ENCODE results near the gene APOBEC3A.
"Not testable (repeated sequence)": the region's sequence is repeated elsewhere in the genome, so short reads cannot be mapped to it uniquely, and the experiment has no call there.

The APOBEC3A gene

DNA sequence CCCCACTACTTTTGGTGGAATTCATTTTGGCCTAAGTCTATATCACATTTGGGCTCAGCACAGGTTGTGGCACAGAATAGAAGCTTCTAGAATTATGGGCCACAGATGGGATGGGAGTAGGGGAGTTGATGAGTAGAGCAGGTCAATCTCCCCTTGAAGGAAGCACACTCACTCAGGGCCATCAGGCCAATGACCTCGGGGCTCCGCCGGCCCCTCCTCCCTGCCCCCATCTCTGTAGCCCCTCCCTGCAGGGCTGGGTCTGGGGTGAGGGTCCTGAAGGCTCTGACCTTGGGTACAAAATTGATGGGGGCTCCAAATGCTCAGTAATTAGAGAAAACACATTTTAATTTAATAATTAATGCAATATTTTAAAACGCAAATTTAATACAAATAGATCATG, 3.3 kb downstream of the APOBEC3A start:
- DNase-seq: not testable (repeated sequence)

DNA sequence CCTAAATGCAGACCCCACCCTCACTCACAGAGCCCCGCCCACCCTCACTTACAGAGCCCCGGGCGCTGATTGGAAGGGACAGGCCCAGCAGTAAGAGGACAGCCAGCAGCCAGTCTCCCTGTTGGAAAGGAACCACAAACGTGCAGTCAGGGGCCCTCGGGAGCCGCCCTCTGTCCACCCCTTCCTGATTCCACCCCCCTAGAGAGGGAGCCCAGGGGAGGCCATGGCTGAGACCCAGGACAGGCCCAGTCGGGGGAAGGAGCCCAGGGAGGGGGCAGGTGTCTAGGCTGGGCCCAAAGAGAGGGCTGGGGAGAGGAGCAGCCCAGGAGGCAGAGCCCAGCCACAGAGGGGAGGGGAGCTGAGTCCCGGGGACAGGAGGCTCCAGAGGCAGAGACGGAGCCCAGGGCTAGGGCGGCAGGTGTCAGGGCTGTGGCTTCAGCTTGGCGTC, 5.9 kb downstream of the APOBEC3A start:
- not testable (repeated sequence) for DNase-seq

DNA sequence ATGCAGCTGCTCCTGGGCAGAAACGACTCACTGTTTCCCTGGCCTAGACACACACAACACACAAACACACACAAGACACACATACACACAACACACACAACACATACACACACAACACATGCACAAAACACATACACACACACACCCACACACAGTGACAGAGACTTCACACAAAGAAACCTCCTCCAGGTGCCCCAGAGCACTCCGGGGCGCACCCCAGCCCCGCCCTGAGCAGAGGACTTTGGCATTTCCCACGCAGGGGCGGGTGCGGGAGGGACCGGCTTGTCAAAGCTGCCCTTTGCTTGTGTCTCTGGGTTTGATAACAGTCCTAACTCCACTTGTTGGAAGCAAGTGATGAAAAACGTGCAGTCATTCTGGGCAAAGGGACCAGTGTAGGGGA, 6.5 kb downstream of the APOBEC3A start:
- no peak for DNase-seq

DNA sequence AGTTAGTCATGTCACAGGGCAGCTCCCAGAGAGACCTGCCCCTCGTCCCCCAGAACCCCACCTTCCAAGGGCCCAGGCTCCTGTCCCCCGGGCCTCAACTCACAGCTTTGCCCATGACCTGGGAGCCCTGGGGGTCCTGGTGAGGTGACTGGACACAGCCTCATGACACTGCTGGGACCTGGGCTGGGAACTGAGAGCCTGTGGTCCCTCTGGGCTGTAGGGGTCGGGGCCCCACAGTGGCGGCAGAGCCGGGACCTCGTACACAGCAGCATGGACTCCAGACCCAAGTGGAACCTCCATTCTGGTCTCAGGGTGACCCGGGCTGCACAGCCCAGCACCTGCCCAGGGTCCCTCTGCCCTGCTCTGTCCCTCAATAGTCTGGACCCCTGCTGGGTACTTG, 6.9 kb downstream of the APOBEC3A start:
- DNase-seq: no peak

DNA sequence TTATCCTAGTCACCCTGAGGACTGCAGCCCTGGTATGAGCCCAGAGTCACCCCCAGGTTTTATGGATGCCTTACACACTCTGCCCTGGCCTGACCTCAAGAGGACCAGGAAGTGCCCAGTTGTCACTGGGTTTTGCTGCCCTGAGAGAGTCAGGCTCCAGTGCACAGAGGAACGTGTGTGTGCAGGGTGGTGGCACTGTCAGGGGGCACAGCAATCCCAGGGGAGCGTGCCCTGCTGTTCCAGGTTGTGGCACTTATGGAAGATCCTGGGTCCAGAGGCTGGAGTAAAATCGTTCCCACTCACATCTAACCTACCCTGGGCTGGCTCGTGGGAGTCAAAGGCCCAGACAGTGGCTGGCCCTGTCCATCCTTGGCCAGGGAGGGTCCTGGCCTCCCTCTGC, 7.6 kb downstream of the APOBEC3A start:
- no peak for DNase-seq

DNA sequence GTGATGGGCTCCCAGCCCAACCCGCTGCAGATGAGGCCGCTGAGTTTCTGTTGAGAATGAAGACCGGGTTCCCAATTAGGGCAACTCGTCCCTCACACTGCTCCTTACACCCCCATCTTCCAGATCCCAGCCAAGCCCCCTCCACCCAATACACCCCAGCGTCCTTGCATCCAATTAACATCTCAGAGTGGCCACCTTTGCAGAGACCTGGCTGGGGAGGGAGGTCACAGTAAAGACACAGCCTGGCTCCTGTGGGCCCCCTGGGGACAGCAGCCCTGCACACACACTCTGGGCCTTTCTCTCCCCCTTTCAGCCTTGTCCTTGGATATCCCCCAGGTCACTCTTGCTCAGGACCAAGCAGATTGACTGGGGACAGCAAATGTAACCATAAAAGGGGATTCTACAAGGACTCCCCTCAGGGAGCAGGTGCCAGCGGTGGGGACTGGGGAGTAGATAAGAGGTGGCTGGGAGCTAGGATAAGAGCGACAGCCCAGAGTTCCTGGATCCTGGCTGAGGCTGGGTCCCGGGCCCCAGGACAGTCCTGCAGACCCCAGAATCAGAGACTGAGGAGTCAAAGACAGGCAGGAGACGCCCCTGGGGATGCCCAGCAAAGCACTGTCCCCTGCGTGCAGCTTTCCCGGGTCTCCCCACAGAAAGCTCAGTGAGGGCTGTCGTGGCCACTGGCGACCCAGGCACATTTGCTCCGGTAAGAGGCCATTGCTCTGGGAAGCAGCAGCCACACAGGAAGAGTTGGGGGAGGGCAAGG, 8.4 kb downstream of the APOBEC3A start:
- no peak for DNase-seq

DNA sequence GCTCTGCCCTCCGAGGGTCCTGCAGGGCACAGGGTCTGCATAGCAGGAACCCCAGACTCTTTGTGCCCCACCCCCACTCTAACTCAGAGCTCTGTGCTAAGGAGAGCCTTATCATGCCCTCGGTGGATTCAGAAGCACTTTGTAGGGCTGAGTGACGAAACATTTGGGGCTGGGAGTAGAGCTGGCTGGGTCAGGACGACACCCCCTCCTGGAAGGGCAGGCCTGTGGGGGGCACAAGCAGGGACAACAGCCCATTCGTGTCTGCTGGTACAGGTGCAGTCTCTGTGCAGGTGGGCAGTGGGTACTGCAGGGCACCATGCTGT, 8.9 kb downstream of the APOBEC3A start:
- DNase-seq: no peak

DNA sequence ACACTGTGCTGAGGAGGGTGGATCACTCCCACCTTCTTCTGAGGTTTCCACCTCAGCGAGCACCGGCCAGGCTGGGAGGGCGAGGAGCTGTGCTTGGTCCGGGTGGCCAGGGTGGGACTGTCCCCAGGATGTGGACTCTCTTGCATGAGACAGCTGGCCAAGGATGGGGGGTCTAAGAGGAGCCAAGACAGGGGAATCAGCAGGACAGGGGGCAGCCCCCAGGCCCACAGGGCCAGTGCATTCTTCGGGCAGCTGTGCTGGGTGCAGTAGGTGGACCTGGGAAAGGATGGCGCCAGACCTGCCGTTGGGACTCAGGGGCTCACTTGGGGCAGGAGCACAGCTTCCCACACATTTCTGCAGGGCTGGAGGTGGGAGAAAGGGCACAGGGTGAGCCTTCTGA, 9.5 kb downstream of the APOBEC3A start:
- no peak for DNase-seq

DNA sequence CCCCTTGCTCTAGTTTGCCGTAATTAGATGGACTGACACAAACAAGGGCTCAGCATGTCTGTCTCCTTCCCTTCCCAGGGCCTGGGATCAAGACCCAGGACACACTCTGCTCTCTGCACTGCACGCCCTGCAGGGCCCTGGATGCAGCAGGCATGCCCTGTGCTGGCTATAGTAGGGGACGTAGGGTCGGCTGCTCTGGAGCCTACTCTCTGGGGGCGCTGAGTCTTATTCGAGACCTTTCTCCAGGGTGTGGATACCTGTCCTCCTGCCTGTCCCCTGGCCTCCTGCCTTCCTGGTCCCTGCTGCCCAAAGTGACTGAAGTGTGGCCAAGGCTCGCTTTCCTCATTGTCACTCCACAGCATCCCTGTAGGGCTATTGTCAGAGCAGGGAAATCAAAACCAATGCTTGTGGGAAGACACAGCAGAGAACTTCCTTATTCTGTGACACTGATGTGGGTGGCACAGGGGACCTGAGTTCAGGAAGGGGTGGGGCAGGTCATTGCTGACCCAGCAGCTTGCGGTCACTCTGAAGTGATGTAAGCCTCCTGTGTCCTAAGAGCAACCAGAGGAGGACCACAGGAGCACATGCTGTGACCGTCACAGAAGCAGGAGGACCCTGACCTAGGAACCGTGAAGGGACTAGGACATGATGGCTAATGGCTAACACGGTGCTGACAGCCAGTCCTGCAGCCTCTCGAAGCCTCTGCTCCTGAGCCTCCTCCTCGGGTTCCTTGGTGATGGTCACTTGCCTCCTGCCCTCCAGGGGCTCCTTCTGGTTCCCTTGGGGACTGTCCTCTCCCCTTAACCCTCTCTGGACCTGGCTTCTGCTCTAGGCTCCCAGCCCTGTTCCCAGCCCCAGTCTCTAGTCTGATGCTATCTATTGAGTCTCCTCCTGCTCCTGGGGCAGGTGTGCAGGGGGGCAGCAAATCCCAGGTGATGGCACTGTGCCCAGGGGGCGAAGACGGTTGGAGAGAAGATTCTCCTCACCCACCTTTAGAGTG, 10.3 kb downstream of the APOBEC3A start:
- DNase-seq: no peak

DNA sequence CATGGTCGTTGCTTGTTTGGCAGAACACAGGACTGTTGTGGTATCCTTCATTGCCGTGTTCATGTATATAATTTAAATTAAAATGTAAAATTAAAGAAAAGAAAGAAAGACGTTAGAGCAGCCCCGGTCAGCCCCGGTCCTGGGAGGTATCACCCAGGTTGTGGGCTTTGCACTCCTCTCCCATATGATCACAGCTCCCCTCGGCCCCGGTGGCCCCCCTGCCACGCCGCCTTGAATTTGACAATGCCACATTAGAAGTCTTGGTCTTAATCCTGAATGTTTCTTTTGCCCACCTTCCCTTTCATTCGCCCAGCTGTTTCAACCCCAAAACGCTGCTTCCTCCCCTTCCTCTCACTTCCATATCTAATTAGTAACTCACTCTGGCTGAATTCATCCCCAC, 11.4 kb downstream of the APOBEC3A start:
- no peak for DNase-seq

DNA sequence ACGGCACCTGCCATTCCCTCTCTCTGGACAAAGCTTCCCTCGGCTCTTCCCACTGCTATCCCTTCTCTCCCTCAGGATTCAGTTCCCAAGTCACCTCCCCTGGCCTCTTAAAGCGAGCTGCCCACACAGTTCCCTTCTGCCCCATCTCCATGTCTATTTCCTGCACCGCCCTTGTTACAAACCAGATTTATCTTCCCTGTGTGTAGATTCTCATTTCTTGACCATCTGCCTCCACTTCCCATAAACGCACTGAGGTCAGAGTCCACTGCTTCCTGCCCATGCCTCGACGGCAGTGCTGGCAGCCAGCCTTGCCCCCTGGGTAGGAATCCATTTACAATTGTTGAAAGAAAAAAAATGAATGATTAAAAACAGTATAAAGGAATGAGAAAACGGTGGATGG, 13.1 kb downstream of the APOBEC3A start:
- DNase-seq: no peak

DNA sequence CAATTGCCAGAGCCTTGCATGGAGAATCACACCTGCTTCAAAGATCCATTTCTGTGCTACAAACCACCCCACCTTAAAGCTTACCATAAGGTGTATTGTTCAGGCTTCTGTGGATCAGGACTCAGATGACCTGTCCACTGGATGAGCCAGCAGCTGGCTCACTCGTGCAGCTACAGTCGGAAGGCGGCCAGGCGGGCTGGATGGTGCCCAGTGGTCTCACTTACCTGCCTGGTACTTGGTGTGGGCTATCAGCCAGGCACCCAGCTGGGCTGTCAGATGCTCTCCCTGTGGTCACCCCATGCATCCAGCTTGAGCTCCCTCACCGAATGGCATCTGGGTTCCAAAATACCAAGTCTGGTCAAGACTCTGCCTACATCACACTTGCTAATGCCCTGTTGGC, 13.8 kb downstream of the APOBEC3A start:
- no peak for DNase-seq

DNA sequence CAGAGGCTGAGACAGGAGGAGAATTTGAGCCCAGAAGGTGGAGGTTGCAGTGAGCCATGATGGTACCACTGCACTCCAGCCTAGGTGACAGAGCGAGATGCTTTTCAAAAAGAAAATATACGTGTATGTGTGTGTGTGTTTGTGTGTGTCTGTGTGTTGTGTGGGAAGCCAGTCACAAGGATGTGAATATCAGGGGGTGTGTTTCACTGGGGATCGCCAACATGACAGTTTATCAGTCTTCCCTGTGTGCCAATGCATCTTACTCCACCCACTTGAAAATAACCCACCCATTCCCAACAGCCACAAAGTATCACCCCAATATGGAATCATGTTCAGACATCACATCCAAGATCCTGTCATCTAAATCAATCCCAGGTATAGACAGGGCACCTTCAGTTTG, 14.4 kb downstream of the APOBEC3A start:
- DNase-seq: no peak

DNA sequence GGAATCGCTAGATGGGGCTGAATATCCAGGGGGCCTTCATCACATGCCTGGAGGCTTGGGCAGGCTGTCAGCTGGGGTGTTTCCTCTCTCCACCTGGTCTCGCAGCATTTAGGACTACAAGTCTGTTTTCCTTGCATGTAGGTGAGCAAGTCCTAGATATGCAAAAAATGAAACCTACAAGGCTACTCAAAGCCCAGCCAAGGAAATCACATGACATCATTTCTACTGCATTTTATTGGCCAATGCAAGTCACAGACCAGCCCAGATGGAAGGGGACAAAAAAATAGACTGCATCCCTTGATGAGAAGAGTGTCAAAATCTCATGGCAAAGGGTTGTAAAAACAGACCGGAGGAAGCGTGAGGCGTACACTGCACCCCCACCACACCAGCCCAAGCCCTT, 15.1 kb downstream of the APOBEC3A start:
- no peak for DNase-seq

DNA sequence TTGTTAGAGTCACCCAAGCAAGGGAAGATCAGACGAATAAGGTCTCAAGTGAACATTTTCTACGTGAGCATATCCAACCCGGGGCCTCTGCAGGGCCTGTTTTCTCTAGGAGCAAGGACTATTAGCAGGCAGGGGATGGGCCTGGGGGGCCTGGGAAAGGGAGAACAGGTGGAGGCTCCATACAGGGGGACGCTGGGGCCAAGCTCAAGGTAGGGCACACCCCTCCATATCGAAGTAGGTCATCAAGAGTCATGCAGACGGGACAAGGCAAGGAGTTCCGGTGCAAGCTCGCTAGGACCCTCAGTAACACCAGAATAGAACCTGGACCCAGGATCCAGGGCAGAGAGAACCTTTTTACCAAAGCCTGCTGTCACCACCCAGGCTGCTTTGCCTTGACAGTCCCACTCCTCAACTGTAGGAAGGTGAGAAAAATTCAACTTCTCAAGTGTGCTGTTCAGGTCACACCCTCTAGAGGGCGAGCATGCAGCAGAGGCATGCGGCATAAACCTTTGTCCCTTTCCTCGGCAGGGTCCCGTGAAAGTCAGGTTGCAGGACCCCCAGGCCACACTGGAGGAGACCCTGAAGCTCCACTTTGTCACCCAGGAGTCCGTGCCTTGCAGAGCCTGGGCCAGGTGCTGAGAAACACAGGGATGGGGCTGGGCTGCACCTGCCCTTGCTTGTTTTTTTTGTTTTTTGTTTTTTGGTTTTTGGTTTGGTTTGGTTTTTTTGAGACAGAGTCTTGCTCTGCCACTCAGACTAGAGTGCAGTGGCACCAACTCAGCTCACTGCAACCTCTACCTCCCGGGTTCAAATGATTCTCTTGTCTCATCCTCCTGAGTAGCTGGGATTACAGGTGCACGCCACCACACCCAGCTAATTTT, 16.1 kb downstream of the APOBEC3A start:
- DNase-seq: no peak

DNA sequence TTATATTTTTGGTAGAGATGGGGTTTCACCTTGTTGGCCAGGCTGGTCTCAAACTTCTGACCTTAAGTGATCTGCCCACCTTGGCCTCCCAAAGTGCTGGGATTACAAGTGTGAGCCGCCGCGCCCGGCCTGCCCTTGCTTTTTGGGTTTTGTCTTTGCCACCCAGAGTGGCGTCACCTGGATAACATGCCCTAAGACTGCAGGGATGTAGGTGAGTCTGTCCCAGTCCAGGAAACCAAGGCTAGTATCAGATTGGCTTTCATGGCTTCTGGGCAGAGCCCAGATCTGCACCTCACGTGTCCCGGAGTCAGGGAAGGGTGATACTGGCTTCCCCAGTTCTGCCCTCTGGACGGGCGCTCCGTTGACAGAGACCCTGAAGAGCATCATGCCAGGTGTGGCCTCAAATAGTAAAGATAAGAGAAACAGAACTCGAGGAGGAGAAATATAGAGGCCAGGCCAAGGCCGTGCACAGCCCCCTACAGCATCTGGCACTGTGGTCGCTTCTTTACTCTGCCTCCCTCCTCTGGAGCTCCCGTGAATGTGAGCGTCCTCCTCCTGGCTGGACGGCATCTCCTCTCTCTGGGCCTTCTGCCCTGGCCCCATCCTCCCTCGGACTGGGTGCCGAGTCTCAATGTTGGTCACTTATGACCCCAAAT, 16.9 kb downstream of the APOBEC3A start:
- DNase-seq: no peak

DNA sequence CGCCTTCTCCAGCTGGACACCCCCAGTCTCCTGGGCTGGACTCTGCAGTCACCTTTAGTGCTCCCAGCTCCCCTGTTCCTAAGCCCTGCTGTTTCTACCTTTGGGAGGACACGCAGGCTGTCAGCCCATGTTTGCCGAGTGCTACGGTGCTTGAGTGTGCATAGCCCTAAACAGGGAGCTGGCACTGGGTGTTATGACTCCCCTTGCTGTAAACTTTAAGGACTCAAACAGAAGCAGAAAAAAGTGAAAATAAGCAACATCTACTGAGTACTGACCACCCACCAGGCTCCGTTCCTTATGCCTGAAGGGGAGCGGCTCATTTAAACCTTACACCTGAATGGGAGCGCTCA, 17.4 kb downstream of the APOBEC3A start:
- no peak for DNase-seq

DNA sequence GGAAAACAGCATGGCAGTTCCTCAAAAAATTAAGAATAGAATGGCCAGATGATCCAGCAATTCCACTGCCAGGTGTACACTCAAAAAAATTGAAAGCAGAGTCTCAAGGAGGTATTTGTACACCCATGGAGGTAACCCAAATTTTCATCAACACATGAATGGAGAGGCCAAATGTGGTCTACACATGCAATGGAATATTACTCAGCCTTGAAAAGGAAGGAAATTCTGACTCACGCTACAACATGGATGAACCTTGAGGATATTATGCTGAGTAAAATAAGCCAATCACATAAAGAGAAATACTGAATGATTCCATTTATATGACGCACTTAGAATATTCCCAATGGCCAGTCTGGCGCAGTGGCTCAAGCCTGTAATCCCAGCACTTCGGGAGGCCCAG, 19.9 kb downstream of the APOBEC3A start:
- not testable (repeated sequence) for DNase-seq

DNA sequence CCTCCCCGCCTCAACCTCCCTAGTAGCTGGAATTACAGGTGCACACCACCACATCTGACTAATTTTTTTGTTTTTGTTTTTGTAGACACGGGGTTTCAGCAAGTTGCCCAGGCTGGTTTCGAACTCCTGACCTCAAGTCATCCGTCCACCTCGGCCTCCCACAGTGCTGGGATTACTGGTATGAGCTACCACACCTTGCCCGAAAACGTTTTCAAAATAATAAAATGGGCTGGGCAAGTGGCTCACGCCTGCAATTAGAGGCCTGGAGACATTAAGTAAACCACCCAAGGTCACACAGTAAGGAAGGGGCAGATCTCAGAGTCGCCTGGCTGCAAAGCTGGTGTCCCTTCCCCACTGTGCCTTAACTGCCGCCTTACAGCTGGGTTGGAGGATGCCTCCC, 23.2 kb downstream of the APOBEC3A start:
- not testable (repeated sequence) for DNase-seq

DNA sequence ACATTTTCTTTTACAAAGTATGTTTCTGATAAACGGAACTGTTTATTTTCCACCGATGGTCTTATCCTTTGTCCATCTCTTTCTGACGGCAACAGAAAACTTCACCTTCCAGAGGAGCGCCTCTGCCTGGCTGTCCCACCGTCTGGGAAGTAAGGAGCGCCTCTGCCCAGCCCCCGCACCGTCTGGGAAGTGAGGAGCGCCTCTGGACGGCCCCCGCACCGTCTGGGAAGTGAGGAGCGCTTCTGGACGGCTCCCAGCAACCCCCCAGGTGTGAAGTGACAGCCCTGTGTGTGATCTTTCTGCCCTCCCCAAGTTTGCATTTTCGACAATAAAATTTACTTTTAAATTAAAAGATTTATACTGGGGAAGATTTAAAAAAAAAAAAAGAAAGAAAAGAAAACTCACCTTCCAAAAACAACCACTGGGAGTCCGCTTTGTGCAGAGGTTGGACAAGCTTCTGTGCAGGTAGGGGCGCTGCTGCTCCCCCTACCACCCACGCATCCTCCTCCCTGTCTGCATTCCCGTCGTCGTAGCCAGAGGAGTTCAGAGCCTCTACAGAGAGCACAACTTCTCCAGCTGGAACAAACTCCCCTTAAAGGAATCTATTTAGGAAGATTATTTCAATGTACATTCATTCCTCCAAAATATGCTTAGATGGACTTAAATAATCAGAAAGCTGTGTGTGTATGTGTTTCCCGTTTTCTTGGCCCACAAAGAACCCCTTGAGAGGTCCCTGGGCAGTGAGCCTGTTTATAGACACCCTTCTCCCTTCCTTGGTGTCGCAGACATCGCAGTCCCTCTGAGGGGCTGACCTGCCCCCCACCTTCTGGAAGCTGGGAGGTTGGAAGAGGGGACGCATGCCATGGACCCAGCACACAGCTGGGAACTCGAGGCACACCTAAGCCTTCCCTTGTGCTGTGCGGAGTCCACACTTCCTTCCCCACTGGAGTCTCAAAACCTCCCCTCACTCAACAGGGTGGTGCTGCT, 23.9 kb downstream of the APOBEC3A start:
- DNase-seq: no peak

Measured in NCI-H524 treated with DMSO at 0.1 percent for 48 hours (cell line).